ENCODE results near the gene TLE1. TPM values are rescaled to one million over a fixed set of nuclear protein-coding genes. Genes with fewer than 3 reads are reported as not detected.

Gene TLE1
- total and polyA plus RNA-seq, 2 experiments from 2014 or later: 2.1 to 3.4 TPM

- no peak for TF ChIP-seq CTCF (IDR thresholded peaks at IDR 0.05; ENCODE audit: low read depth, low read length)
- Histone ChIP-seq H3K27me3 (peaks cover 94% of the 10 kb centered on the region), H3K36me3 (no peaks in the 10 kb centered on the region), H3K9me3 (ENCODE audit: low read depth) (no peaks in the 10 kb centered on the region), H3K27ac (no peak overlapping the region), H3K4me3 (no peak overlapping the region), H3K4me1 (ENCODE audit: low read depth) (no peaks in the 10 kb centered on the region)
- no peak for DNase-seq (ENCODE audit: low read depth in 1 of 2, low spot score in 1 of 2)
These were observed 68.2 kb downstream of the TLE1 start for GRCh38 chr9:81621118-81621517.

DNA sequence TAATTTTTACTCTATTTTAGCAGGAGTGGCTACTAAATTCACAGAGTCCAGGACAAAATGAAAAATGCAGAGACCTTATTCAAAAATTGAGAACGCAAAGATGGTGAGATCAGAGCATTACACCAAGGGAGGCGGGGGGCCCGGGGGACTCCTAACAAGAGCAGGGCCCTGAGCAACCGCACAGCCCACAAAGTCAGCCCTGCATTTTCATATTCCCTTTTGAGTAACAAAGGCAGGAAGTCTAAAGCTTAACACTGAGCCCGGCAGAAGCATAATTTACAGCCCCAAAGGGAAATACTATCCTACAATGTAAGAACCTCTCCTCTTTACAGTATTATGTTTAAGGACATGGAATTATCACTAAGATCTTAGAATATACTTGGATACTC is 69.4 kb downstream of the TLE1 start:
- Histone ChIP-seq H3K4me1 (ENCODE audit: low read depth) (no peaks in the 10 kb centered on the region), H3K27me3 (peaks cover 88% of the 10 kb centered on the region), H3K4me3 (no peak overlapping the region), H3K9me3 (ENCODE audit: low read depth) (no peaks in the 10 kb centered on the region), H3K36me3 (no peaks in the 10 kb centered on the region), H3K27ac (no peak overlapping the region)
- TF ChIP-seq CTCF (IDR thresholded peaks at IDR 0.05; ENCODE audit: low read depth, low read length): no peak
- no peak for DNase-seq (ENCODE audit: low read depth in 1 of 2, low spot score in 1 of 2)

- Histone ChIP-seq H3K4me1 (ENCODE audit: low read depth) (no peaks in the 10 kb centered on the region), H3K27ac (no peak overlapping the region)
- TF ChIP-seq CTCF (IDR thresholded peaks at IDR 0.05; ENCODE audit: low read depth, low read length): no peak
These were observed 69.9 kb downstream of the TLE1 start for GRCh38 chr9:81619353-81620001.

GRCh38 chr9:81618923-81619322 is 70.4 kb downstream of the TLE1 start:
- Histone ChIP-seq H3K27me3 (peaks cover 86% of the 10 kb centered on the region), H3K36me3 (no peaks in the 10 kb centered on the region), H3K27ac (no peak overlapping the region), H3K4me1 (ENCODE audit: low read depth) (no peaks in the 10 kb centered on the region), H3K9me3 (ENCODE audit: low read depth) (no peaks in the 10 kb centered on the region), H3K4me3 (no peak overlapping the region)
- DNase-seq (ENCODE audit: low read depth in 1 of 2, low spot score in 1 of 2): no peak
- TF ChIP-seq CTCF (IDR thresholded peaks at IDR 0.05; ENCODE audit: low read depth, low read length): no peak

More at GRCh38 chr9:81619353-81620001, 69.9 kb downstream of the TLE1 start:
- no peak overlapping the region for H3K4me3 ChIP-seq
- peaks cover 86% of the 10 kb centered on the region for H3K27me3 ChIP-seq
- no peaks in the 10 kb centered on the region for H3K36me3 ChIP-seq
- peak in 1 of 2 donors; percentile 54 for DNase-seq (ENCODE audit: low read depth in 1 of 2, low spot score in 1 of 2)
- no peaks in the 10 kb centered on the region for H3K9me3 ChIP-seq (ENCODE audit: low read depth)

DNA sequence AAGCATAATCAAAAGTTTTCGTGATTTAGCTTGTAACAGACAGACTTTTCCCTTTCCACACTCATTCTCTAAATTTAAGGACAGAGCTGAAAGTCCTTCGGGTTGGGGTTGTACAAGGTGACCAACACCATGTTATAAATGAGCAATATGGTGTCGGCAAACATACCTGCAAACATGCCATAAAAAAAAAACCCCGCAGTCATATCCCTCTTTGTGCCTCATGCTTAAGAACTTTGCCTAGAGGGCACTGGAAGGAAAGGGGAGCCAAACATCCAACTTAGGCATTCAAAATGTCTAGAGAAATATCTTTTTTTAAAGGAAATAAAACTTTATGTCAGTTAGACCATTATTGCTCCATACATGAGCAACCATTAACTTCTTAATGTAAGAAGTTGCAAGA is 73.2 kb downstream of the TLE1 start:
- Histone ChIP-seq H3K36me3 (no peaks in the 10 kb centered on the region), H3K4me1 (ENCODE audit: low read depth) (no peaks in the 10 kb centered on the region), H3K27ac (no peak overlapping the region), H3K4me3 (no peak overlapping the region), H3K9me3 (ENCODE audit: low read depth) (no peaks in the 10 kb centered on the region), H3K27me3 (peaks cover 83% of the 10 kb centered on the region)
- no peak for DNase-seq (ENCODE audit: low read depth in 1 of 2, low spot score in 1 of 2)
- TF ChIP-seq CTCF (IDR thresholded peaks at IDR 0.05; ENCODE audit: low read depth, low read length): no peak
